GM18526 (cell line): Measurements from ENCODE around the gene FGF1.

Experiments used
- POLR2A ChIP-seq: IDR thresholded peaks from 3 replicates; pipeline ENCODE4 v1.6.1; 2011; ENCODE audit not compliant: insufficient read length; ENCODE audit errors: extremely low read depth

The FGF1 gene

DNA sequence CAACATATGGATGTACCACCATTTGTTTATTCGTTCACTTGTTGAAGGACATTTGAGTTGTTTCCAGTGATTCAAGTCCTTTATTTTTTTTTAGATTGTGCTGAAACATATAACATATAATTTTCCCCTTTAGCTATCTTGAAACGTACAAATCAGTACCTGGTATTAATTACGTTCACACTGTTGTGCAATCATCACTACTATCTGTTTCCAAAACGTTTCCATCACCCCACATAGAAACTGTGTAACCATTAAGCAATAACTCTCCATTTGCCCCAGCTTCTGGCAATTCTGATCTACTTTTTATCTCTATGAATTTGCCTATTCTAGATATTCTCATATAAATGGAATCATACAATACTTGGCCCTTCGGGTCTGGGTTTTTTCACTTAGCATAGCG is 116.0 kb downstream of the FGF1 start:
- TF ChIP-seq POLR2A = no peak

GRCh38 chr5:142568996-142569335 is 116.9 kb downstream of the FGF1 start:
- TF ChIP-seq POLR2A = no peak

DNA sequence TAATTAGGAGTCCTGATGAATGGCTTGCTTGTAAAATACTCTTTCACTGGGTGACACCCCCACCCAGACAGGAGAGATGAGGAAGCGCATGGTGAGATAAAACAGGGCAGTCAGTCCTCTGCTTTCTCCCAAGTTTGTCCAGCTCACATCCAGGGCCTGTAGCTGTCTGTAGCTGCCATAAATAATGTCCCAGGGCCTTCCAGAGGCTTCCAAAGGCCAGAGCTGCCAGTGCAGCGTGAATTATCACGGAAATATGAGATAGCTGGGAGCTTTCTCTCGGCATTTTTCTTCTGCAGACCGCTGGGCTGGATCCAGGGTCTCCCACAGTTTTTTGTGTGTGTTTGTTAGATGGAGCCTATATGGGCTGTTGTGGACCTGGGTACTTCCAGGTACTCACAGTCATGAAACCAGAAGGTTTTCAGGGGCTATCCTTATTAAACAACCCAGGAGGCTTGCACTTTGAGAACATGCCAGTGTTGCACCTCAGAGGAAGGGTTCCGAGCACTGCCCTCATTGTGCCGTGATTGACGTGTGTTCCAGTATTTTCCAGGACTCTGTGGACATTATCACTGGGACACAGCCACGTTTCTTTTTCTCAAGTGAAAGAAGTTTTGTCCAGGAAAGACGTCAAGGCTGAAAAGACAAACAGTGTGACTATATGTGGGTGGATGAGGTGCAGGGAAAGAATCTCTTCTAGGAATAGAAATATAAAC is 117.5 kb downstream of the FGF1 start:
- no peak for TF ChIP-seq POLR2A

- no peak for TF ChIP-seq POLR2A
These were observed 124.3 kb downstream of the FGF1 start for GRCh38 chr5:142561486-142562097.

GRCh38 chr5:142561029-142561428 is 124.9 kb downstream of the FGF1 start:
- TF ChIP-seq POLR2A = no peak

DNA sequence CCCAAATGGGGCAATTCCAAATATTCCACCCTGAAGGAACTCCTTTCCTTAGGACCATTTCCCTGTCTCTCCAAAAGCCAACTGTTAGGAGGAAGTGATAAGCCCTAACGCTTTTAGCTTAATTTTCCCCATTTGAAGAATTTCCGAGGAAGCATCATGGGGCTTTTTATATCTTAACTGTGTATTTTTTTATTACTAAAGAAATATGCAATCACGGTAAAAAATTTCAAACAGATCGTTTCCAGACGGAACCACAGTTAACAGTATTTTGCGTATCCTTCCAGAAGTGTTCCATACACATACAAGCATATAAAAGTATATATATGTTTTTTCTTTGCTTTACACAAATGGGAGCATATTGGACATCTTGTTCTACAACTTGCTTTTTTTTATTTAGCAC is 133.8 kb downstream of the FGF1 start:
- TF ChIP-seq POLR2A = no peak

DNA sequence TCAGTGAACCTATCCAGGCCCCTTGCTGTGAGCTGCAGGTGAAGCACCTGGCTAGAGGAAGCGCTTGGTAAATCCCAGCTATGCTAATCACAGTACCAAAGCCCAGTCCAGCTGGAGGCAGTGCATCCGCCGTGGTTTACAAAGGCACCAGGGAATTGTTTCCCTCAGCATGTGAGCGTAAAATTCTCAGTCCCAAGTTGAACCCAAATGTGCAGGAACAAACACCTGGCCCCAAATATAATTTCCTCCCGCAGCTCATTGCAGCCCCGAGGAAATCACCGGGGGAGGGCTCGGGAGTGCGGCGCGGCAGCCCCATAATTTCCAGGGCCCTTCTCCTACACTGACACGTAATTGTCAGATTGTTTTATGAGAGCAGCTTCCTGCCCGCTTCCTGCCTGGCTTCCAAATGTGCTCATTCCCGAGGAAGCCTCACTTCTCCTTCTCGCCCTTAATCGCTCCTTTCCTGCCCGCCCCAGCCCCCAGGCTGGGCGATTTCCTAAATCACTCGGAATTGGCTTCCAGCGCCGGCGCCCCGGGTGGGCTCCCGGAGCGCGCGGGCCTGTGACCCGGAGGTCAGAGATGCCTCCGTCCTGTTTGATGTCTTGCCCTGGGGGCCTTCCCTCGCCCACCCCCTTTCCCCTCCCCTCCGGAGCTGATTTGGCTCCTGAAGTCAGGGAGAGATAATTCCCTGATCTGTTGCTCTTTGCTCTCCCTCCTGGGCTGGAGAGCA is 134.4 kb downstream of the FGF1 start:
- TF ChIP-seq POLR2A = no peak

GRCh38 chr5:142550471-142550870 is 135.4 kb downstream of the FGF1 start:
- TF ChIP-seq POLR2A = no peak

DNA sequence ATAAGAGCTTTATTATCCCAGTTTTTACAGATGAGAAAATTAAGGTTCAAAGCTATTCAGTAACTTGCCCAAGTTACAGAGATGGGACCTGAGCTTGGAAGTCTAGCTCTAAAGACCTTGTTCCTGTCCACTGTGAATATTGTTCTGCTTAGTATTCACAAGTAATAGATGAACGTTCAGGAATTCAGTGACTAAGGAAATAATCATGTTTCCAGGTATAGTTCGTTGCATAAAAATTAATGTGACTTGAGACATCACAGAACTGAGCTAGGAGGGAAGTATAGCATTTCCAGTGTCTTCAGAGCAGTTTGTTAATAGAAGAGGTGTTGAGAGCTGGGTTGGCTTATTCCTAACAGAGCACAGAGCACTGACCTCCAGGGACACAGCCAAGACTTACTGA is 136.1 kb downstream of the FGF1 start:
- no peak for TF ChIP-seq POLR2A

- TF ChIP-seq POLR2A = no peak
These were observed 137.1 kb downstream of the FGF1 start for GRCh38 chr5:142548739-142549275.

DNA sequence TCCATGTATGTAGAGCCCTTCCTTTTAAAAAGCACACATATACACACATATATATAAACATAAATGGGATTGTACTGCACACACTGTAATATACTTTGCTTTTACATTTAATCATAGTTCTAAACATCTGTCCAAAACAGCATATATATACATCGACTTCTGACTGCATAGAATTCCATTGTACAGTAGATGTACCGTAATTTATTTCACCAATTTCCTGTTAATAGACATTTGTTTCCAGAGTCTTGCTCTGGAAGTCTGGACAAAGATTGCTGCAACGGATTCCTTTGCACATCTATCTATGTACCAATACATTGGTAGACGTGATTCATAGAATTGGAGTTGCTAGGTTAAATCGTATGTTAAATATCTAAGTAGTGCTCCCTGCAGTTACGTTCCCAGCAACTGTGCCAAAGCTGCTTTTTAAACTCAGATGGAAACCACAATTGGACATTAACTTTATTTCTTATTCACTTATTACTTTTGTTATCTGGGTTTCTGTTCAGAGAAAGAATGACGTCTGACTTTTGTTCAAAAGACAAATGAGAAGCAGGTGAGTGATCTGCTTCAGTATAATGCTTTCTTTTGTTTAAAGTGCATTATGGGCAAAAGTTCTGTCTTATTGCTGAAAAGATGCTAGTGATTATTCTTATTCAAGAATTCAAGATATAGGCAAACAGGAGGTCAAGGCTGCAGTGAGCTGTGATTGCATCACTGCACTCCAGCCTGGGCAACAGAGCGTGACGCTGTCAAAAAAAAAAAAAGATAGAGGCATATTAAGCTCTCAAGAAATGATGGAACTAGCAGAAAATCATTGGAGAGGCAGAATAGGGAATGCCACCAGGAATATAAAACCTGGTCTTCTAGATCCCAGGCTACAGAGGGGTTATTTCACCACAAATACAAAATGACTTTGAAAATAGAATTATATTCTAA is 138.2 kb downstream of the FGF1 start:
- no peak for TF ChIP-seq POLR2A

GRCh38 chr5:142545650-142546322 is 140.1 kb downstream of the FGF1 start:
- no peak for TF ChIP-seq POLR2A

DNA sequence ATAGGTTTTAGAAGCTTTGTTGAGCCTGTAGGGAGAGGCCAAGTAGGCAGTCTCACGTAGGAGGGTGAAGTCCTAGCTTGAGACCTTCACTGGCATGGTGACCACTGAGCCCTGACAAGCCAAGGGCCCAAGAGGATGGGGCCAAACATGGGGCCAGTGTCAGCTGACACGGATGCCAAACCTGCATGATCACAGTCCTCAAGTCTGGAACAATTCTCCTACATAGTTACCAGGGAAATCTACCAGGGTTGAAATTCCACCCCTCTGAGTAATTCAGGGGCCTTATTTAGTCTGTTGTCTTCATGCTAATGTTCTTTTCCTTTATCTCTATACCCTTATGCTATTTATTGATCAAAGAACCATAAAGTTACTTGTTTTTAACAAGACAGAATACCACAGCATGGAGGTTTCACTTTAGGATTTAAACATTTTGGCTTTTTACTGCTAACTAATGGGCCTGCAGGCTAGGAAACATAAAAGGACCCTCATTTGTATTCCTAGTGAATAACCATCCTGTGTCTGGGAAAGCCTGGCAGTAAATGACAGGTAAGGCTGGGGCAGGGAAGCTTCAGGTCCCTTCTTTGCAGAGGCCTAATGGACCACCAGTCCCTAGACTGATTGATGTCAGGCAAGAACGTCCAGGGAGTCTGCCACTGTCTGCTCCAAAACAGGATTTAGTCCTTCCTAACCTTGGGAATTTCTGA is 140.8 kb downstream of the FGF1 start:
- TF ChIP-seq POLR2A = no peak

DNA sequence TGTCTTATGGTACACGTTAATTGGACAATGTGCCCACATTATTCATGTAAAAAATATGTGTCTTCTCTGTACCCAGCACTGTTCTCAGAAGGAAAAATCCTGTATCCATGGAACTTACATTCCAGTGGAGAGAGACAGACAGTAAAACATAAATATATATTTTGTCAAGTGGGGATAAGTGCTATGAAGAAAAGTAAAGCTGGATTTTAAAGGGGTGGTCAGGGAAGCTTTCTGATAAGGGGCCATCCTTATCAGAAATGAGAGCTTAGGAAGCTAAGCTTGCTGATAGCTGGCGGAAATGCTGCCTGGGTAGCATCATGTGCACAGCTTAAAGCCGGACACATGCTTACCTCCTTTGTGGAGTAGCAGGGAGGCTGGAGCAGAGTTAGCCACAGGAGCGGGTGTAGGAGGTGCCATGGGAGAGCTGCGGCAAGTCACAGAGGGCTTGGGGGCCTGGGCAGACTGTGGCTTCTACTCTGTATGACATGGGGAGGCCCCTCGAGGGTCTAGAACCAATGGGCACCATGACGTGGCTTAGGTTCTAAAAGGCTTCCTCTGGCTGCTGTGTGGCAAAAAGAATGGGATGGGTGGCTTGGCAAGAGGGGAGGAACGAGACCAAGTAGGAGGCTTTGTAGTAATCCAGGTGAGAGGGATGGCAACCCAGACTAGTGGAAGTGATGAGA is 141.7 kb downstream of the FGF1 start:
- TF ChIP-seq POLR2A = no peak

DNA sequence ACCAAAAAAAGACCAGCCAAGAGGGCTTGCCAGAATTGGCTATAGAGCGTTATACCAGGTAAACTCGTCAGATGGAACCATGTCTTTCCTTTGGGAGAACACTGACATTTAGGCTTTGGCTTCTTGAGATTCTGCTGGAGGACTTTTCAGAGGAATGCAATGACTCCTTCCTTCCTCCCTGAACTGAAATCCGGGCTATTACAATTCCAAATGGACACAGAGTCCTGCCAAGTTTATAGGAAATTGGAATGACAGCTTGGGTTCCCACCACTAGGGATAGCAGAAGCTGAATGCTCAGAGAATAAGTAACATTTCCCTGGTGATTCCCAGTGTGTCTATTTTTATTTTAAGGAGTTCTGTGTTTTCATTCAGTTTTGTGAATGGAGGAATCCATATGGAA is 143.0 kb downstream of the FGF1 start:
- TF ChIP-seq POLR2A = no peak
